GM19372 (cell line): ENCODE measurements around the gene TSFM.

Experiments
- ATAC-seq: cut with Tn5 transposase; IDR thresholded peaks from one replicate; pipeline ENCODE4 v1.9.1; 2021; ENCODE audit warnings: mild to moderate bottlenecking, low read depth, moderate library complexity; ENCODE audit not compliant: unreplicated experiment

TSFM gene

GRCh38 chr12:57777367-57777766 lies 5.2 kb upstream of the TSFM start:
- ATAC-seq = no peak

DNA sequence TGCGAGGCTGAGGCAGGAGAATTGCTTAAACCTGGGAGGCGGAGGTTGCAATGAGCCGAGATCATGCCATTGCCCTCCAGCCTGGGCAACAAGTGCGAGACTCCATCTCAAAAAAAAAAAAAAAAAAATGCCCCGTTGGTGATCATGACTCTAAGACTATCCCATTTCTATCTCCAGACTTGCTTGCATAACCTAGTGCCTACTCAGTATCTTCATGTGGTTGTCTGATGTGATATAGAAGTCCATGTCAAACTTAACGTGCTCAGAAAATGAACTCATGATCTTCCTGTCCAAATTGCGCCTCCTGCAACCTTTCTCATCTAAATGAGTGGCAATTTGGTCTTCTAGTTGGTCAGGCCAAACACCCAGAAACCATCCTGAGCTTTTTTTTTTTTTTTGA lies 4.7 kb upstream of the TSFM start:
- ATAC-seq = no peak

- no peak for ATAC-seq
Measured at GRCh38 chr12:57779736-57780135, 2.9 kb upstream of the TSFM start.

DNA sequence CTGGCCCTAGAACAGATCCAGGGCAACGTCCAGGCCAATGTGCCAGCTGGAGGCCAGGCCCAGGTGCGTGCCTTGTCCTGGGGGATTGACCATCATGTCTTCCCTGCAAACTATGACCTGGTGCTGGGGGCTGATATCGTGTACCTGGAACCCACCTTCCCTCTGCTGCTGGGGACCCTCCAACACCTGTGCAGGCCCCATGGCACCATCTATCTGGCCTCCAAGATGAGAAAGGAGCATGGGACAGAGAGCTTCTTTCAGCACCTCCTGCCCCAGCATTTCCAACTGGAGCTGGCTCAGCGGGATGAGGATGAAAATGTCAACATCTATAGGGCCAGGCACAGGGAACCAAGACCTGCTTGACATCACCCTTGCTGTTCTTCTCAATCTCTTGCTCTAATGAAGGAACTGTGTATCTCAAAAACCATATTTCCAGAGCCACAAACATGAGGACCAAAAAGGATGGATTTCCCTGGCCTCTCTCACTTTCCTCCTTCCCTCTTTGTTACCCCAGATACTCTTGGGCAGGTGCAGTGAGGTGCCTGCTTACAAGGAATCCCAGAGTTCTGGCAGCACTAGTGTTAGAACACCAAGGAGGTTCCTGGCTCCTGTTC lies 2.2 kb upstream of the TSFM start:
- ATAC-seq = no peak

GRCh38 chr12:57781244-57781643 lies 1.3 kb upstream of the TSFM start:
- no peak for ATAC-seq

GRCh38 chr12:57781801-57782200 lies 786 bp upstream of the TSFM start:
- ATAC-seq = no peak

DNA sequence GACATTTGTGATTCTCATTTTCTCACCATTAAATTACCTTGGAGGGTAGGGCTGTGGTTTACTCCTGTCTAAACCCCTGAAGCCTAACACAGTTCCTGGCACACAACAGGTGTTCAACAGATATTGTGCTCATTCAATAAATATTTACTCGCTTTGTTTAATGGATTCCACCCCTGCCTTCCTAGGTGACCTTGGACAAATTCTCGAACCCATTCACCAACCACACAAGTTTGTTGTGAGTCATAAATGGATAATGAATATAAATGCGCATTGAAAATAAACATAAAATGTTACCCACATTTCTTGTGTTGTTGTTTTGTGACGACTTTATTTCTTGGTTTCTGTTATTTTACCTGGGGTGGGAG lies 362 bp upstream of the TSFM start:
- no peak for ATAC-seq

DNA sequence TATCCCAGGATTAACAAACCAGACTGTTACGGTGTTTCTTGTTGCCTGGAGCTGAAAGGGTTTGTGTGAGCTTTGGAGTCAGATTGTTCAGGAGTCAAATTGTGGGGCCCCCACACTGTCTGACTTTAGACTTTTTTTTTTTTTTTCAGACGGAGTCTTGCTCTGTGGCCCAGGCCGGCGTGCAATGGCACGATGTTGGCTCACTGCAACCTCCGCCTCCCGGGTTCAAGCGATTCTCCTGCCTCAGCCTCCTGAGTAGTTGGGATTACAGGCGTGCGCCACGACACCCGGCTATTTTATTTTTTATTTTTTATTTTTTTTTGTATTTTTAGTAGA lies 847 bp downstream of the TSFM start:
- ATAC-seq = no peak

- ATAC-seq = no peak
Measured at GRCh38 chr12:57783861-57784260, 1.3 kb downstream of the TSFM start.

DNA sequence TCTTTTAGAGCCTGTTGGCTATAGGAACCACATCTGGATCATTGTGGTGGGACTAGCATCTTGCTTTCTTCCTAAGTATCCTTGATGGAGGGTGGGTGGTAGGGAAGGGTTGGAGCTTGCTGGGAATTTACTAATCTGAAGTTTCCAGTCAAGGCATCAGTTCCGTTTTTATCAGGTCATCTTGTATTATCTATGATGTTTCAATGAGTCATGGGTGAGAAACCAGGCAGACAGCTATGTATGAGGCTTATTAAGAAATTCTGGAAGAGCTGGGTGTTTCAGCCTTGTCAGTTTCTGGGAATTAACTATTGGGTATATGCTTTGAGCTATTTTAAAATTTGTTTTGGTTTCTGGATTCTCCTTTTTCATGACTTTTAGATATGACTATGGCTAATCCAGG lies 11.3 kb downstream of the TSFM start:
- no peak for ATAC-seq

GRCh38 chr12:57795354-57795753 lies 12.8 kb downstream of the TSFM start:
- ATAC-seq = no peak

- ATAC-seq = no peak
Measured at GRCh38 chr12:57796996-57797395, 14.4 kb downstream of the TSFM start.

DNA sequence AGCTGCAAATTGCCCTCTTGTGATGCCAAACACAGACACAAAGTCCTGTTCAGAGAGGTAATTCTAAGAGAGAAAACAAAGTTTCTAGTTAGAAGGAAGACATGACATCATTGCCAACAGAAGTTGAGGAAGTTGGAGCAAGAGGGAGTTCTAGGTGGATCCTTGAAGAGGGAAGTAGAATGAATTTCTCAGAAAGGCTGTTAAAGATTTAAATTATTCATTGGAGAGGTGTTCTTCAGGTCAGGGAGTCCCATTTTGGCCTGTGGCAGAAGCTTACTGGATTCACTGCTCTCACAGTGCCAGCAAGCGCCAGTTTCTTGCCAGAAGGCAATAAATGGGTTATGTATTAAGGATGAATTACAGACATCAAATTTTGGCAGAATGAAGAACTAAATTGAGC lies 15.3 kb downstream of the TSFM start:
- no peak for ATAC-seq

DNA sequence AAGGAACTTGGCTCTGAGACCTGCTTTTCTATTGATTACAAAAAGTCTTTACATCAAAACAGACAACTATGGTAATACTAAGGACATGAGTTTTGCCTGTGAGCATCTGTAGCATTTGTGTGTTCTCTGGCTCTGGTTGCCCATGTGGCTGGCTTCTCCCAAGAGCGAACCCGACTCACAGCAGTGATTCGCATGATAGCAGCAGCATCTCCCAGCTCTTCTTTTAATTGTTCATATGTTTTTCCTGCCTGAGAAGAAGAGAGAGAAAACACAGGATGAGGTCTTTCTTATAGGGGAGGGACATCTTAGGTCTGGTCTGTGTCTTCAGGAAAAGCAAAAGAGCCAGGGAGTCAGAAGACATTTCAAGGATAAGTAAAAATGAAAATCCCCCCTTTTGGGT lies 18.4 kb downstream of the TSFM start:
- ATAC-seq = no peak

- no peak for ATAC-seq
Measured at GRCh38 chr12:57802607-57803006, 20.0 kb downstream of the TSFM start.

- no peak for ATAC-seq
Measured at GRCh38 chr12:57803319-57803893, 20.8 kb downstream of the TSFM start.

DNA sequence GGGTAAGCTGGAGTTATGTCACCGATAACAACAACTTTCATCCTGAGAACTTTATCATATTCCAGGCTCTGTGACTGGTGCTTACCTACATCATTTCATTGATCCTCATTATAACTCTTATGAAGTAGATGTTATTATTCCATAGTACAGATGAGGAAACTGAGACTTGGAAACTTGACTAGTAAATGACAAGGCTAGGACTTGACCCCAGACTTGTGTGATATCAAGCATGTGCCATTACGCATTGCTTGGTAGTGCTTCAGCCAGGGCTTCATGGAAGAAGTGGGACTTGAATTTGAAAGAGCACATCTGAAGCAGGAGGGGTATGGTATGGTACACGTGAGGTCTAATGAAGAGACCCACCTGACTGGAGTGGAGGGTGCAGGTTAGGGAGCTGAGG lies 24.1 kb downstream of the TSFM start:
- ATAC-seq = no peak

GRCh38 chr12:57807285-57807684 lies 24.7 kb downstream of the TSFM start:
- no peak for ATAC-seq

DNA sequence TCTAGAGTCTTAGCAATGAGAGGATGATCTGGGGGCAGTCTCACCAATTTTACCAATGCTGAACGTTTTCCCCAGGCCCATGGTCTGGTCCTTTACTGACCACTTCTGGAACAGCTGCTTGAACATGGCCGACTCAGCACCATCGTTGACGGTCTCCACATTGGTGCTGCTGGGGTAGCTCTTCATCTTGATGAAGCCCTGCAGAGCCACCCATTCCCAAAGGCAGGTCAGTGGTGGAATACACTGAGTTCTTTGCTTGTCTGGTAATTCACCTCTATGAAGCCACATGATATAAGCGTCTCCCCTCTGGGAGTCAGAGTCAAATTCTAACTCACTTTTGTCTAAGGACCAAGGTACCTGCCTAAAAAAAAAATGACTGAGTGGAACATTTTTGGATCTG lies 25.8 kb downstream of the TSFM start:
- no peak for ATAC-seq

DNA sequence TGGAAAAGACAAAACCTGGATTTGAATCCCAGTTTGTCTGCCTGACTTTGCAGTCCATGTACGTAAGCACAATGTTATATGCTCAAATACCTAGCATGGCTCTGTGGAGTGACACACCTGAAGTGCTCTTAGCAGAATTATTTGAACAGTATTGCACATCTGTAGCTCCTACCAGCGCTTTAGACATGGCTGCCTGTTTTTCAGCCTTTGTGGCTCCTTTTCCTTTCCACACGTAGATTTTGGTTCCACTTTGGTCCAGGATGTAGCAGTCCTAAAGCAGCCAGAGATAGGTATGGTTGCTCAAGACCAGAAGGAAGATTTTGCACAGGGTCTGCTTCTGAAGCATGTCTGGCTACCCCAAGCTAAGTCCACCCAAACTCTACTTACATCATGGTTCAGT lies 26.8 kb downstream of the TSFM start:
- ATAC-seq = no peak

DNA sequence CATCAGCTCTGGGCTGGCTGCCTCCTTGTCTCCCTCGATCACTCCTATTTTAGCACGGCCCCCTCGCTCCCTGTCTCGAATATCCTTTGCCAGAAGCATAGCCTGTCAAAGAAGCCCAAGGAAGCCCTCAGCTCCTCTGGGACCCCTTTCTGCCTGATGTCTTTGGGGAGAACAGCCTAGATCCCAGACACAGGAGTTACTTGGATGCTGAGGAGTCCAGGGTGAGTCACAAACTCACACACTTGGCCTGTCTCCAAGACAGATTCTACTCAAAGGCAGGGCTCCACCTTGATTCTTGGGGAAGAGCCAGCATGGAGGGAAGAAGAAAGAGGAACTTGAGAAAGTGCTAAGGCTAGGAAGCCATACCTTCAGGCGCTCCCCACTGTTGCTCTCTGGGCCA lies 27.9 kb downstream of the TSFM start:
- ATAC-seq = no peak

DNA sequence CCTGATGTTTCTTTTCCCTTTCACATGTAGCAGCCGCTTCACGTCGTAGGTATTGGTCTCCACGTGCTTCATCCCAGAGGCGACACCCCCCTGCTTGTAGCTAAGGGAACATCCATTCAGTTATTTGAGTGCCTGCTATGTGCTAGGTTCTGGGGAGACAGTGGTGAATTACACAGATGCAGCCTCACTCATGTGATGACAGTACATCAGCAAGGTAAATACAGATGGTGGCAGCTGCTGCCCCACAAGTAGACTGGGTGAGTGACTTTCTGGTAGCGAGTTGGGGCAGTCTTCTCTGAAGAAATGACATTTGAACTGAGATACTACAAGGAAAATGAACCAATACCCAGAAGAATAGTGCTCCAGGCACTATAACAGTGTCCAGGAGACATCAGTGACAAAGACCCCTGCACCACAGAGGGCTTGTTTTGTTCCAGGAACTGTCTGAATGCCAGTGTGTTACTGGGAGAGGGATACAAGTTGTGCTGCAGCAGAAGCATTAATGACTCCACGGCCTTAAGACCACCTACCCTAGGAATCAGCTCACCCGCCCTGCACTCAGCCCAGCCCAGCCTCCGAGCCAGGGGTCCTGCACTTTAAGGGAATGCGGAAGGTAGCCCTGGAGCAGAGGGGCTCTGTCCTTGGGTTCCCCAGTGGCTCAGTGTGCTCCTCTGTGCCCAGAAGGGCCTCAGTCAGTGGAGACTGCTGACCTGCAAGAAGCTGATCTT lies 28.6 kb downstream of the TSFM start:
- no peak for ATAC-seq
